C4-2B (cell line): ENCODE data around the gene POLG2.

Source experiments
- ZFX ChIP-seq: fragments of 450-650 bp; IDR thresholded peaks from 2 replicates; pipeline ENCODE4 v1.6.1; 2017
- TF ChIP-seq, protein P1 (sequence below): fragments of 450-650 bp; conservative IDR thresholded peaks from 2 replicates; pipeline ENCODE4 v1.5.1; 2017; ENCODE audit warnings: mild to moderate bottlenecking

DNA sequence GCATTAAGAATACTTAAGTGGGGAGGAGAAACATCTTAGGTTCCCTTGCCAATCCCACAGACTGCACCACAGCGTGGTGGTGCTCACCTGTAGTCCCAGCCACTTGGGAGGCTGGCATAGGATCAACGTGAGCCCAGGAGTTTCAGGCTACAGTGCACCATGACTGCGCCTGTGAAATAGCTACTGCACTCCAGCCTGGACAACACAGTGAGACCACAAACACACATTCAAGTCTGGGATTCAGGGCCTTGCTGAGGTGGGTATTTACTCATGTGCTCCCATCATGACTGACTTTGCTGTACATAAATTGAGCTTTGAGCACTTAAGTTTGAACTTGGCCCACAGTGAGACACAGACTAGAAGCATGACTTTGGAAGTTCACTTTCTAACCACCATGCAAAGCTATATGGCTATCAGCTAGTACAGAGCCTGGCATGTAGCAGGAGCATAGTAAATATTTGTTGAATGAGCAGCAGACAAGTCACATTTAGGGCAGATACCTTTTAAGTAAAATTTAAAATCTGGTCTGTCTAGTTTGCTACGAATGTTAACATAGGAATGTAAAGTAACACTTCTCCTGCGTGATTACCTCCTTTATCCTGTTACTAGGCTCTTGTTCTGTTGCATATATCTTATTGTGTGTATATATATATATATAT lies 43.4 kb upstream of the POLG2 start:
- TF ChIP-seq, protein P1, sequence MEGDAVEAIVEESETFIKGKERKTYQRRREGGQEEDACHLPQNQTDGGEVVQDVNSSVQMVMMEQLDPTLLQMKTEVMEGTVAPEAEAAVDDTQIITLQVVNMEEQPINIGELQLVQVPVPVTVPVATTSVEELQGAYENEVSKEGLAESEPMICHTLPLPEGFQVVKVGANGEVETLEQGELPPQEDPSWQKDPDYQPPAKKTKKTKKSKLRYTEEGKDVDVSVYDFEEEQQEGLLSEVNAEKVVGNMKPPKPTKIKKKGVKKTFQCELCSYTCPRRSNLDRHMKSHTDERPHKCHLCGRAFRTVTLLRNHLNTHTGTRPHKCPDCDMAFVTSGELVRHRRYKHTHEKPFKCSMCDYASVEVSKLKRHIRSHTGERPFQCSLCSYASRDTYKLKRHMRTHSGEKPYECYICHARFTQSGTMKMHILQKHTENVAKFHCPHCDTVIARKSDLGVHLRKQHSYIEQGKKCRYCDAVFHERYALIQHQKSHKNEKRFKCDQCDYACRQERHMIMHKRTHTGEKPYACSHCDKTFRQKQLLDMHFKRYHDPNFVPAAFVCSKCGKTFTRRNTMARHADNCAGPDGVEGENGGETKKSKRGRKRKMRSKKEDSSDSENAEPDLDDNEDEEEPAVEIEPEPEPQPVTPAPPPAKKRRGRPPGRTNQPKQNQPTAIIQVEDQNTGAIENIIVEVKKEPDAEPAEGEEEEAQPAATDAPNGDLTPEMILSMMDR, result no peak
- no peak for TF ChIP-seq ZFX
